ENCODE data around the gene TMEM245.
A peak's percentile ranks its signal among the peaks of the same experiment; 100 is the strongest.

TMEM245 gene

GRCh38 chr9:109014608-109015280 lies 105.0 kb downstream of the TMEM245 start:
- peak in 1 of 2 donors; percentile 36 for DNase-seq (ENCODE audit: low read depth in 2 of 2)
- no peak overlapping the region for H3K4me3 ChIP-seq (replicated peaks in 1 of 2; ENCODE audit: low read depth in 2 of 2, low read length in 2 of 2)
- TF ChIP-seq, protein P1, sequence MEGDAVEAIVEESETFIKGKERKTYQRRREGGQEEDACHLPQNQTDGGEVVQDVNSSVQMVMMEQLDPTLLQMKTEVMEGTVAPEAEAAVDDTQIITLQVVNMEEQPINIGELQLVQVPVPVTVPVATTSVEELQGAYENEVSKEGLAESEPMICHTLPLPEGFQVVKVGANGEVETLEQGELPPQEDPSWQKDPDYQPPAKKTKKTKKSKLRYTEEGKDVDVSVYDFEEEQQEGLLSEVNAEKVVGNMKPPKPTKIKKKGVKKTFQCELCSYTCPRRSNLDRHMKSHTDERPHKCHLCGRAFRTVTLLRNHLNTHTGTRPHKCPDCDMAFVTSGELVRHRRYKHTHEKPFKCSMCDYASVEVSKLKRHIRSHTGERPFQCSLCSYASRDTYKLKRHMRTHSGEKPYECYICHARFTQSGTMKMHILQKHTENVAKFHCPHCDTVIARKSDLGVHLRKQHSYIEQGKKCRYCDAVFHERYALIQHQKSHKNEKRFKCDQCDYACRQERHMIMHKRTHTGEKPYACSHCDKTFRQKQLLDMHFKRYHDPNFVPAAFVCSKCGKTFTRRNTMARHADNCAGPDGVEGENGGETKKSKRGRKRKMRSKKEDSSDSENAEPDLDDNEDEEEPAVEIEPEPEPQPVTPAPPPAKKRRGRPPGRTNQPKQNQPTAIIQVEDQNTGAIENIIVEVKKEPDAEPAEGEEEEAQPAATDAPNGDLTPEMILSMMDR (IDR thresholded peaks at IDR 0.05; ENCODE audit: low read depth, low read length) = no peak

- TF ChIP-seq, protein P1 (IDR thresholded peaks at IDR 0.05; ENCODE audit: low read depth, low read length) = no peak
- peak overlapping the region; percentile 3 to 50 for H3K4me3 ChIP-seq (replicated peaks in 1 of 2; ENCODE audit: low read depth in 2 of 2, low read length in 2 of 2)
- DNase-seq (ENCODE audit: low read depth in 2 of 2) = peak; percentile 78 to 88
These were observed 105.8 kb downstream of the TMEM245 start for GRCh38 chr9:109013679-109014607.

- DNase-seq (ENCODE audit: low read depth in 2 of 2) = peak; percentile 82 to 92
- TF ChIP-seq, protein P1 (IDR thresholded peaks at IDR 0.05; ENCODE audit: low read depth, low read length) = no peak
- H3K4me3 ChIP-seq (replicated peaks in 1 of 2; ENCODE audit: low read depth in 2 of 2, low read length in 2 of 2) = peak within 1 kb of the TSS; percentile 72 to 82
These were observed 106.7 kb downstream of the TMEM245 start, which contains the start of gene CTNNAL1 for GRCh38 chr9:109012876-109013678. Gene CTNNAL1 (minus strand): TSS chr9:109013499. CDS start chr9:109013442, 57 bp downstream.

GRCh38 chr9:109012009-109012875 lies 107.5 kb downstream of the TMEM245 start:
- peak overlapping the region; percentile 72 to 82 for H3K4me3 ChIP-seq (replicated peaks in 1 of 2; ENCODE audit: low read depth in 2 of 2, low read length in 2 of 2)
- TF ChIP-seq, protein P1 (IDR thresholded peaks at IDR 0.05; ENCODE audit: low read depth, low read length) = no peak
- DNase-seq (ENCODE audit: low read depth in 2 of 2) = peak; percentile 89 to 94

DNA sequence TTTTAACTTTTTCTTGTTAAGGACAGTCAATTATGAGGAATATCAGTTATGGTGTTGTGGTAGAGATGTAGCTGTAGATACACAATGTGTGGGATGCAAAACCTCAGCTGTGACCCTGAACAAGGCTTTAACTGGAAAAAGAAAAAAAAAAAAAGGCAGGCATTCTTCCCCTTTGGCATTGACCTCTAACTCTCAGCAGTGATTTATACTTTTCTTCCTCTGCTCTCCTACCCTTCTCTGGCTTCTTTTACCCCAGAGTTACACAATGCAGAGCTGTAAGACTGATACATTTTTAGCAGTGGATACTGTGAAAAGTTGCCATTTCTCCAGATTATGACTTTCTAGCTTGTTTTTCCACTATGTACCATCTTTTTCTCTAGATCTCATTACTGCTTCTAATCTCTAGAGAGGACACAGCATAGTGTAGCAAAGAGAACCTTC lies 108.5 kb downstream of the TMEM245 start:
- DNase-seq (ENCODE audit: low read depth in 2 of 2) = peak in 1 of 2 donors; percentile 52
- peak overlapping the region in 1 of 2 donors; percentile 82 for H3K4me3 ChIP-seq (replicated peaks in 1 of 2; ENCODE audit: low read depth in 2 of 2, low read length in 2 of 2)
- TF ChIP-seq, protein P1 (IDR thresholded peaks at IDR 0.05; ENCODE audit: low read depth, low read length) = no peak

All from cardiac fibroblast (primary cell).